ENCODE results near the gene POU3F3. TPM values are rescaled to one million over a fixed set of nuclear protein-coding genes. Genes with fewer than 3 reads are reported as not detected.

POU3F3 gene
- total RNA-seq, 2 donors from 2014 or later: not detected

GRCh38 chr2:104900608-104901007 is 46.7 kb downstream of the POU3F3 start:
- DNase-seq: no peak
- Mint-ChIP-seq H3K27me3 (ENCODE audit: insufficient read depth) (peaks cover 2% of the 10 kb centered on the region), H3K4me1 (no peaks in the 10 kb centered on the region), H3K4me3 (no peak overlapping the region), H3K9me3 (no peaks in the 10 kb centered on the region), H3K36me3 (ENCODE audit: low read depth) (no peaks in the 10 kb centered on the region), H3K27ac (no peak overlapping the region)
- Histone ChIP-seq H3K4me1 (ENCODE audit: control insufficient read depth, insufficient read depth, low read length) (no peaks in the 10 kb centered on the region), H3K36me3 (ENCODE audit: control insufficient read depth, insufficient read depth, low read length) (no peaks in the 10 kb centered on the region), H3K27me3 (ENCODE audit: control insufficient read depth, insufficient read depth, low read length, poor library complexity, severe bottlenecking) (no peaks in the 10 kb centered on the region), H3K4me3 (ENCODE audit: low read length) (no peak overlapping the region), H3K27ac (ENCODE audit: low read depth, low read length) (no peak overlapping the region), H3K9ac (ENCODE audit: extremely low read depth, low read length, poor library complexity, severe bottlenecking) (no peak overlapping the region), H3K9me3 (ENCODE audit: control insufficient read depth, low read length) (no peaks in the 10 kb centered on the region)
- 85 to 94% methylated on average over 7 of the region's 7 CpGs for WGBS, 2 experiments (ENCODE audit: insufficient coverage in 1 of 2, insufficient read length in 1 of 2)
- no peak for TF ChIP-seq CTCF (conservative IDR thresholded peaks at IDR 0.05)

GRCh38 chr2:104901037-104901881 is 47.3 kb downstream of the POU3F3 start:
- H3K36me3 ChIP-seq (ENCODE audit: control insufficient read depth, insufficient read depth, low read length): no peaks in the 10 kb centered on the region
- Mint-ChIP-seq H3K36me3 (ENCODE audit: low read depth) (no peaks in the 10 kb centered on the region), H3K4me3 (no peak overlapping the region), H3K9me3 (no peaks in the 10 kb centered on the region), H3K27ac (no peak overlapping the region), H3K4me1 (no peaks in the 10 kb centered on the region), H3K27me3 (ENCODE audit: insufficient read depth) (peaks cover 2% of the 10 kb centered on the region)
- DNase-seq: peak; percentile 55
- H3K27ac ChIP-seq (ENCODE audit: low read depth, low read length): no peak overlapping the region
- H3K4me1 ChIP-seq (ENCODE audit: control insufficient read depth, insufficient read depth, low read length): no peaks in the 10 kb centered on the region
- 88% methylated on average over 13 to 14 of the region's 14 CpGs for WGBS, 2 experiments (ENCODE audit: insufficient coverage in 1 of 2, insufficient read length in 1 of 2)
- no peak for TF ChIP-seq CTCF (conservative IDR thresholded peaks at IDR 0.05)
- no peaks in the 10 kb centered on the region for H3K27me3 ChIP-seq (ENCODE audit: control insufficient read depth, insufficient read depth, low read length, poor library complexity, severe bottlenecking)
- no peaks in the 10 kb centered on the region for H3K9me3 ChIP-seq (ENCODE audit: control insufficient read depth, low read length)
- no peak overlapping the region for H3K4me3 ChIP-seq (ENCODE audit: low read length)
- H3K9ac ChIP-seq (ENCODE audit: extremely low read depth, low read length, poor library complexity, severe bottlenecking): no peak overlapping the region

- Histone ChIP-seq H3K27ac (ENCODE audit: low read depth, low read length) (no peak overlapping the region), H3K27me3 (ENCODE audit: control insufficient read depth, insufficient read depth, low read length, poor library complexity, severe bottlenecking) (no peaks in the 10 kb centered on the region), H3K36me3 (ENCODE audit: control insufficient read depth, insufficient read depth, low read length) (no peaks in the 10 kb centered on the region), H3K4me1 (ENCODE audit: control insufficient read depth, insufficient read depth, low read length) (no peaks in the 10 kb centered on the region), H3K9ac (ENCODE audit: extremely low read depth, low read length, poor library complexity, severe bottlenecking) (no peak overlapping the region), H3K4me3 (ENCODE audit: low read length) (no peak overlapping the region), H3K9me3 (ENCODE audit: control insufficient read depth, low read length) (no peaks in the 10 kb centered on the region)
- Mint-ChIP-seq H3K4me3 (no peak overlapping the region), H3K27me3 (ENCODE audit: insufficient read depth) (peaks cover 2% of the 10 kb centered on the region), H3K9me3 (no peaks in the 10 kb centered on the region), H3K4me1 (no peaks in the 10 kb centered on the region), H3K36me3 (ENCODE audit: low read depth) (no peaks in the 10 kb centered on the region), H3K27ac (no peak overlapping the region)
- no peak for DNase-seq
- WGBS, 2 experiments (ENCODE audit: insufficient coverage in 1 of 2, insufficient read length in 1 of 2): 91 to 94% methylated on average over 4 to 6 of the region's 6 CpGs
- TF ChIP-seq CTCF (conservative IDR thresholded peaks at IDR 0.05): no peak
Observed at GRCh38 chr2:104902317-104902716, 48.4 kb downstream of the POU3F3 start.

Other genes with a start within 250 kb of the POU3F3 start
- 10 to 100 TPM; 43.4 to 52.1 TPM for gene MRPS9, start 184.0 kb downstream of the POU3F3 start, total RNA-seq